ENCODE measurements around the gene KIAA0232. TPM values are rescaled to one million over a fixed set of nuclear protein-coding genes. Genes with fewer than 3 reads are reported as not detected.
A peak's percentile ranks its signal among the peaks of the same experiment; 100 is the strongest.

KIAA0232 gene
- total and polyA plus RNA-seq, 9 of the 15 experiments (the other 6 are each of a cell fraction or from before 2014, with no cell fraction given): 3.5 to 17.4 (median 13.0) TPM

- TF ChIP-seq SNIP1 (IDR thresholded peaks at IDR 0.05; ENCODE audit: low read depth) (no peak), PCBP2 (IDR thresholded peaks at IDR 0.05; ENCODE audit: low read depth, low read length, poor library complexity, severe bottlenecking) (no peak), ZNF512 (tag; IDR thresholded peaks at IDR 0.05) (no peak), SRSF1 (IDR thresholded peaks at IDR 0.05; ENCODE audit: low read depth, low read length) (no peak), ZNF12 (CRISPR knock-in tag; IDR thresholded peaks at IDR 0.05) (0 out of 2 replicates have a peak, but pooled peaks have one; percentile 37), NEUROD1 (IDR thresholded peaks at IDR 0.05; ENCODE audit: borderline replicate concordance, low read depth, low read length, partially characterized antibody) (peak; percentile 85), ZNF24 (IDR thresholded peaks at IDR 0.05) (no peak), ESRRA (IDR thresholded peaks at IDR 0.05; ENCODE audit: borderline replicate concordance, low read depth) (peak; percentile 28; the same call in 1 of the 2 replicates), ATF7 (IDR thresholded peaks at IDR 0.05) (peak; percentile 87), MBD2 (IDR thresholded peaks at IDR 0.05; ENCODE audit: borderline replicate concordance, low read depth) (peak; percentile 80), CCNT2 (IDR thresholded peaks at IDR 0.05; ENCODE audit: borderline replicate concordance, extremely low read depth, insufficient read length, low read depth, low read length) (peak; percentile 86), ZSCAN29 (IDR thresholded peaks at IDR 0.05) (no peak), ZNF274 (IDR thresholded peaks at IDR 0.05; ENCODE audit: borderline replicate concordance, low read depth, low read length) (no peak), MEF2A (IDR thresholded peaks at IDR 0.05; ENCODE audit: control insufficient read depth, low read depth, low read length) (no peak), ZNF778 (CRISPR knock-in tag; IDR thresholded peaks at IDR 0.05) (no peak), SNAPC5 (CRISPR knock-in tag; IDR thresholded peaks at IDR 0.05) (no peak), CC2D1A (IDR thresholded peaks at IDR 0.05) (no peak), SMC3 (conservative IDR thresholded peaks at IDR 0.05; ENCODE audit: insufficient read depth, low read depth, low read length) (0 out of 2 replicates have a peak, but pooled peaks have one; percentile 8), SOX6 (IDR thresholded peaks at IDR 0.05) (peak; percentile 97), CTCFL (IDR thresholded peaks at IDR 0.05; ENCODE audit: borderline replicate concordance, insufficient read depth, low read depth, low read length, poor library complexity, severe bottlenecking) (no peak), POLR3G (IDR thresholded peaks at IDR 0.05; ENCODE audit: extremely low read depth, insufficient read length, insufficient replicate concordance) (no peak), NCOA1 (IDR thresholded peaks at IDR 0.05; ENCODE audit: low read depth) (peak; percentile 88; the same call in 1 of the 2 replicates), POU5F1 (IDR thresholded peaks at IDR 0.05; ENCODE audit: borderline replicate concordance, low read depth, low read length, partially characterized antibody) (no peak), TAF1 (IDR thresholded peaks at IDR 0.05; ENCODE audit: control insufficient read depth, extremely low read depth, insufficient read depth, low read length, severe bottlenecking) (peak; percentile 52), TRIM28 (IDR thresholded peaks at IDR 0.05) (no peak), ZNF134 (CRISPR knock-in tag; conservative IDR thresholded peaks at IDR 0.05) (no peak)
Observed at GRCh38 chr4:6916587-6917460, 134.3 kb downstream of the KIAA0232 start (continued).

All from K562 (cell line).